Endometrium (tissue), 2 donors: ENCODE results near the gene LRRFIP1.

ENCODE experiments used
- FAIRE-seq: peaks from 2 replicates; lab custom pipeline; 2012; peaks lifted over from hg19 to GRCh38; lab: Jason Lieb, UNC
- donor health status: control.
- donor health status: control.

The LRRFIP1 gene

GRCh38 chr2:237724811-237725478 is 97.6 kb downstream of the LRRFIP1 start:
- FAIRE-seq, result no peak

GRCh38 chr2:237725661-237726060 is 98.3 kb downstream of the LRRFIP1 start:
- FAIRE-seq, result no peak

- peak; percentile 57 for FAIRE-seq
Measured at GRCh38 chr2:237726401-237726830, 99.0 kb downstream of the LRRFIP1 start.

GRCh38 chr2:237727363-237727762 is 100.0 kb downstream of the LRRFIP1 start:
- FAIRE-seq, result no peak

- FAIRE-seq, result no peak
Measured at GRCh38 chr2:237729681-237730475, 102.5 kb downstream of the LRRFIP1 start.

- FAIRE-seq, result no peak
Measured at GRCh38 chr2:237731663-237732062, 104.3 kb downstream of the LRRFIP1 start.

GRCh38 chr2:237732070-237732469 is 104.7 kb downstream of the LRRFIP1 start:
- FAIRE-seq, result no peak

GRCh38 chr2:237732790-237733381 is 105.5 kb downstream of the LRRFIP1 start:
- no peak for FAIRE-seq

- no peak for FAIRE-seq
Measured at GRCh38 chr2:237733677-237734300, 106.4 kb downstream of the LRRFIP1 start.

GRCh38 chr2:237734905-237735623 is 107.7 kb downstream of the LRRFIP1 start:
- FAIRE-seq, result no peak

- FAIRE-seq, result no peak
Measured at GRCh38 chr2:237735798-237736197, 108.4 kb downstream of the LRRFIP1 start.

GRCh38 chr2:237736783-237737182 is 109.4 kb downstream of the LRRFIP1 start:
- FAIRE-seq, result no peak

- no peak for FAIRE-seq
Measured at GRCh38 chr2:237737196-237737865, 109.9 kb downstream of the LRRFIP1 start.

- no peak for FAIRE-seq
Measured at GRCh38 chr2:237738255-237738654, 110.9 kb downstream of the LRRFIP1 start.

GRCh38 chr2:237739101-237739500 is 111.7 kb downstream of the LRRFIP1 start:
- FAIRE-seq, result no peak

GRCh38 chr2:237742191-237742590 is 114.8 kb downstream of the LRRFIP1 start:
- FAIRE-seq, result no peak

- no peak for FAIRE-seq
Measured at GRCh38 chr2:237742614-237743013, 115.2 kb downstream of the LRRFIP1 start.

- no peak for FAIRE-seq
Measured at GRCh38 chr2:237743024-237743423, 115.6 kb downstream of the LRRFIP1 start.

- no peak for FAIRE-seq
Measured at GRCh38 chr2:237743561-237744269, 116.3 kb downstream of the LRRFIP1 start.

GRCh38 chr2:237744270-237744612 is 116.9 kb downstream of the LRRFIP1 start:
- no peak for FAIRE-seq
